GM12892 (cell line): ENCODE data around the gene CHMP1A.

ENCODE experiments used
- POLR2AphosphoS5 ChIP-seq: IDR thresholded peaks from 2 replicates; pipeline ENCODE4 v1.6.1; 2011; ENCODE audit warnings: low read depth, low read length, control low read depth
- TAF1 ChIP-seq: IDR thresholded peaks from 2 replicates; pipeline ENCODE4 v1.6.1; 2011; ENCODE audit warnings: low read depth, mild to moderate bottlenecking, control low read depth, low read length, borderline replicate concordance

- no peak for TF ChIP-seq POLR2AphosphoS5
- no peak for TF ChIP-seq TAF1
Measured at GRCh38 chr16:89600956-89601355, 56.6 kb downstream of the CHMP1A start.
